Ectodermal cell (in vitro differentiated cells): Measurements from ENCODE around the gene MAF.

Experiments
- H3K27ac ChIP-seq: 2 replicates; pipeline ENCODE4 v1.7.0; 2013; ENCODE audit warnings: mild to moderate bottlenecking, low read depth, low read length; ENCODE audit not compliant: insufficient read depth, poor library complexity, severe bottlenecking
- H3K27me3 ChIP-seq: 2 replicates; pipeline ENCODE4 v1.7.0; 2013; ENCODE audit warnings: mild to moderate bottlenecking, low read length; ENCODE audit not compliant: insufficient read depth, control insufficient read depth, poor library complexity, severe bottlenecking
- H3K36me3 ChIP-seq: one replicate; pipeline ENCODE4 v1.7.0; 2013; ENCODE audit warnings: low read length; ENCODE audit not compliant: control insufficient read depth, insufficient read depth
- H3K4me1 ChIP-seq: one replicate; pipeline ENCODE4 v1.7.0; 2013; ENCODE audit warnings: low read length; ENCODE audit not compliant: control insufficient read depth, insufficient read depth
- H3K4me3 ChIP-seq: 2 replicates; pipeline ENCODE4 v1.7.0; 2013; ENCODE audit warnings: low read depth, low read length, control low read depth; ENCODE audit not compliant: insufficient read depth
- H3K9me3 ChIP-seq: 2 replicates; pipeline ENCODE4 v1.7.0; 2013; ENCODE audit warnings: mild to moderate bottlenecking, low read length, moderate library complexity; ENCODE audit not compliant: control insufficient read depth
- WGBS, 2 experiments: methylation state at CpG; one replicate each; pipeline ENCODE4 v1.1.7; 2013; ENCODE audit warnings: missing lambda C conversion rate in 2 of 2; 5-methylcytosine and 5-hydroxymethylcytosine counted together

The MAF gene

GRCh38 chr16:79559532-79559931, 41.0 kb downstream of the MAF start:
- Histone ChIP-seq H3K36me3 (no peaks in the 10 kb centered on the region), H3K4me3 (no peak overlapping the region), H3K4me1 (peaks cover 10% of the 10 kb centered on the region), H3K27ac (no peak overlapping the region), H3K9me3 (no peaks in the 10 kb centered on the region), H3K27me3 (no peaks in the 10 kb centered on the region)
- WGBS, 2 experiments = no CpG with 5 or more reads among the region's 1 CpG

DNA sequence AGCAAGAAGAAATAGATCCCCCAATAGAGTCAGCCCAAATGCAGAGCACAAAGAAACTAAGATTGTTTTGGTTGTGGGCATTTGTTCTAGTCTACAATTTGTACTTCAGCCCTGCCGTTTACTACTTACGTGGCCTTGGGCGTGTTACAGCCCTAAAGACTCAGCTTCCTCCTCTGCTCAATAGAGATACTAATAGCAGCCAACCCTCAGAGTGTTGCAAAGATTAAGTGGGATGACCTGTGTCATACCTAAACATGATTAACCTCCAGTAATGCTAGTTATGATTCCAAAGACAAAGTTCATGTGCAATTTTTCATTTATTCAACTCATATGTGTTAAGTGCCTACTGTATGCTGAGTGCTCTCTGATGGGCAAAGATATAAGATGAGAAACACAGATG, 43.1 kb downstream of the MAF start:
- no peaks in the 10 kb centered on the region for H3K9me3 ChIP-seq
- H3K36me3 ChIP-seq = no peaks in the 10 kb centered on the region
- no peak overlapping the region for H3K27ac ChIP-seq
- no peak overlapping the region for H3K4me3 ChIP-seq
- WGBS, 2 experiments = 75 to 82% methylated on average over 3 of the region's 3 CpGs
- H3K27me3 ChIP-seq = no peaks in the 10 kb centered on the region
- H3K4me1 ChIP-seq = no peaks in the 10 kb centered on the region

GRCh38 chr16:79554912-79555311, 45.6 kb downstream of the MAF start:
- H3K4me3 ChIP-seq = no peak overlapping the region
- H3K9me3 ChIP-seq = no peaks in the 10 kb centered on the region
- H3K36me3 ChIP-seq = no peaks in the 10 kb centered on the region
- no peaks in the 10 kb centered on the region for H3K27me3 ChIP-seq
- no peak overlapping the region for H3K27ac ChIP-seq
- H3K4me1 ChIP-seq = no peaks in the 10 kb centered on the region

DNA sequence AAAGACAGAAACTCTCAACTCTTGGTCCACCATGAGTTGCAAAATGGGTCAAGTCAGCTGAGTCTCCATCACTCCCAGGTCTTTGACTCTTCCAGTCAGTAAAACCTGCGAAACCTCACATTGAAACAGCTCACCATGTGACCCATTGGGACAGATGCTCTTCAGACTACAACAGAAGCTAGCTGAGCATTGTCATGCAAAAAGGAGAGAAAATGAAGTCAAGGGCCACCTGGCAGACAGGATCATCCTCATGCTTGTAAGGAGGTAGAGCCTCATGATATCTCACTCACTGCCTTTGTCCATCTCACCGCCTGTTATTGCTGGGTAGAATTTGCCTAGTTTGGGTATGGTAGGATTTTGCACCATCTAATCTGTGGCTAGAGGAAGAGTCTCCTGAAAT, 50.2 kb downstream of the MAF start:
- H3K9me3 ChIP-seq = no peaks in the 10 kb centered on the region
- no peak overlapping the region for H3K27ac ChIP-seq
- H3K4me3 ChIP-seq = no peak overlapping the region
- 91 to 98% methylated on average over 2 of the region's 2 CpGs for WGBS, 2 experiments
- no peaks in the 10 kb centered on the region for H3K27me3 ChIP-seq
- H3K36me3 ChIP-seq = no peaks in the 10 kb centered on the region
- no peaks in the 10 kb centered on the region for H3K4me1 ChIP-seq

DNA sequence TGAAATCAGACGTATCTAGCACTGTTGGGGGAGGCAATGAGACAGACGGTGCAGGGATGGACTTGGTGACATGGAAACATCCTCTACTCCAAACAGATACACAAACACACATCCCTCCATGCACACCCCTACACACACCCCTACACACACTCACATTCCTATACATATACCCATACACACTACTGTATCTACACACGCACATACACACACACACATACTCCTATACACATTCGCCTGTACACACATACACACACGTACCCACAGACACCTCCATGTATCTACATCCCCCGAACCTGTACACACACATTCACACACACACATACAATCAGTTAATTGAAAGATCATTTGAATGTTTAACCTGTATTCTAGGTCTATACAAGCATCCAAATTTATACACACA, 53.5 kb downstream of the MAF start:
- no peak overlapping the region for H3K27ac ChIP-seq
- H3K9me3 ChIP-seq = no peaks in the 10 kb centered on the region
- H3K27me3 ChIP-seq = no peaks in the 10 kb centered on the region
- WGBS, 2 experiments = 88 to 94% methylated on average over 6 of the region's 6 CpGs
- H3K4me3 ChIP-seq = no peak overlapping the region
- no peaks in the 10 kb centered on the region for H3K4me1 ChIP-seq
- H3K36me3 ChIP-seq = no peaks in the 10 kb centered on the region
